GM19351 (cell line): ENCODE results near the gene NECTIN3.

Experiments used
- ATAC-seq: cut with Tn5 transposase; IDR thresholded peaks from one replicate; pipeline ENCODE4 v1.9.1; 2021; ENCODE audit warnings: mild to moderate bottlenecking, moderate library complexity; ENCODE audit not compliant: unreplicated experiment

Gene NECTIN3, protein sequence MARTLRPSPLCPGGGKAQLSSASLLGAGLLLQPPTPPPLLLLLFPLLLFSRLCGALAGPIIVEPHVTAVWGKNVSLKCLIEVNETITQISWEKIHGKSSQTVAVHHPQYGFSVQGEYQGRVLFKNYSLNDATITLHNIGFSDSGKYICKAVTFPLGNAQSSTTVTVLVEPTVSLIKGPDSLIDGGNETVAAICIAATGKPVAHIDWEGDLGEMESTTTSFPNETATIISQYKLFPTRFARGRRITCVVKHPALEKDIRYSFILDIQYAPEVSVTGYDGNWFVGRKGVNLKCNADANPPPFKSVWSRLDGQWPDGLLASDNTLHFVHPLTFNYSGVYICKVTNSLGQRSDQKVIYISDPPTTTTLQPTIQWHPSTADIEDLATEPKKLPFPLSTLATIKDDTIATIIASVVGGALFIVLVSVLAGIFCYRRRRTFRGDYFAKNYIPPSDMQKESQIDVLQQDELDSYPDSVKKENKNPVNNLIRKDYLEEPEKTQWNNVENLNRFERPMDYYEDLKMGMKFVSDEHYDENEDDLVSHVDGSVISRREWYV

DNA sequence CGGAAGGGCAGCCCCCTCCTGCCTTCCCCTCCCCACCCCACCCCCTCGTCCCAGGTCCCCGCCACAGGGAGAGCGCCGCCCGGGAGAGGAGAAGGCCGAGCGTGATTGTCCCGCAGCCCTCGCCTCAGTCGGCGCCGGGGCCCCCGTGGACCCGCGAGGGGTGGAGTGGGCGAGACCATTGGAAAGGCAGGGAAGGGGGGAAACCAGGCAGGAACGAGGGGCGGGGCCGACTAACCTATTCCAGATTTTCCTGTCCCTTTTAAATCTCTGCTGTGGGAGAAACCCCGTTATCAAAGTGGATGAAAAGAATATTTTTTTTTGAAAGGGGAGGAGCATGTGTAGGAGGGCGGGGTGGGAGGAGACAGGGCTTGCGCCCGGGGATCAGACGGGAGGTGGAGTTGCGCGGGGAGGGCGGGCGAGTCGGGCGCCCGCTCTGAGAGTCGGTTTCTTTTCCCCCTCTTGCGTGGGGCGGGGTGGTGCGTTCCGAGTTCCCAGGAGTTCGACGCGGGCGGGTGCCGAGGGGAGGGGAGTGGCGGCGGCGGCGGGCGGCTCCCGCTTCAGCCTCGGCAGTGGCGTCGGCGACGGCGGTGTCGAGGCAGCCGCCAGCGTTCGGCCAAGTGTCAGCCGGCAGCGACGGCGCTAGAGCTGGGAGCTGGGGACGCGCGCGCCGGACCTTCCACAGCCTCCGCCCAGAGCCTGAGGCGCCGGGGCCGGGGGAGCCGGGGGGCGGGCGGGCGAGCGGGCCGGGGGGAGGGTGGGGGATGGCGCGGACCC is at the start of gene NECTIN3:
Gene NECTIN3 (plus strand): TSS at position 560 of the 774 bp plus-strand sequence. CDS start 202 bp downstream, at position 762.
- ATAC-seq, result peak; percentile 83

DNA sequence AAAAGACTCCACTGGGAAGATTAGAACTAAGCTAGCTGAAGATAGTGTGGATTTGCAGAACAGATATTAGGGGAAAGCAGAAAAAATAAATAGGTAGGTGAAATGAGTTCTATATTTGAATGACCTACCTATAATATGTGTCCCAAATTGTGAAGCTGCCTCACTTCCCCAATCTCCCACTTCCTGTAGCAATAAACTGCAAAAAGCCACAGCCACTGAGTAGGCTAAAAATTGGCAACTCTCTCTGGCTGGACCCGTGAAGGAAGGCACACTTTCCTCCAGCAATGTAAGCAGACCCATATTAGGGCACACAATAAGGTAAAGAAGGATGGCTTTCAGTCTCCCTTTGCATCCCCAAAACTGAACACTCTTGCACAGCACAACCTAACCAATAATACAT is 43.7 kb upstream of the NECTIN3 start:
- ATAC-seq, result no peak

DNA sequence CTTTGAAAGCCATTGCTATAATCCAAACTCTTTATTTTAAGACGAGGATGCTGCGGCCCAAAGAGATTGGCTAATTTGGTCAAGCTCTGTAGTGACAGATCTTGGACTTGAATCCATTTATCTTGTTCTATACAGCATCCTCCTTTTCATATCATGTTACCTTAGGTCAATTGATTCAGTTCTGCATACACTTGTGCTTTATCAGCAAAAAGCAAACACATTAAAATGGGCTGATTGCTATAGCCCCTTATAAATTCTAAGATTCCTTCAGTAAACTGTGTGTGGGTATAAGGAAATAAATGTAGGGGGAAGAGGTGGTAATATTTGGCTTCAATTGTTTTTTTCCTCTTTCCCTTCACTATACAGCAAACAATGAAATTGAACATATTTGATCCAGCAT is 40.1 kb upstream of the NECTIN3 start:
- ATAC-seq, result no peak

DNA sequence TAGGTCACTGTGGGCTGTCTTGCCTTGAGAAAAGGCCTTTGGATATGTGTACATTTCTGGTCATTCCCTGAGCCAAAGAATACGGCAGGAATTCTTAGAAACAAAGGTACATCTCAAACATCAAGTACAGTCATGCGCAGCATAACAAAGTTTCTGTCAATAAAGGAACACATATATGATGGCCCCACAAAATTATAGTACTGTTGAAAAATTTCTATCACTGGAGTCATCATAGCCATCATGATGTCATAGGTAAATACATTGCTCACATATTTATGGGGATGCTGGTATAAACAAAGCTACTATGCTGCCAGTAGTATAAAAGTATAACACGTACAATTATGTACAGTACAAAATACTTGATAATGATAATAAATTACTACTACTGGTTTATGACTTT is 38.9 kb upstream of the NECTIN3 start:
- ATAC-seq, result no peak

DNA sequence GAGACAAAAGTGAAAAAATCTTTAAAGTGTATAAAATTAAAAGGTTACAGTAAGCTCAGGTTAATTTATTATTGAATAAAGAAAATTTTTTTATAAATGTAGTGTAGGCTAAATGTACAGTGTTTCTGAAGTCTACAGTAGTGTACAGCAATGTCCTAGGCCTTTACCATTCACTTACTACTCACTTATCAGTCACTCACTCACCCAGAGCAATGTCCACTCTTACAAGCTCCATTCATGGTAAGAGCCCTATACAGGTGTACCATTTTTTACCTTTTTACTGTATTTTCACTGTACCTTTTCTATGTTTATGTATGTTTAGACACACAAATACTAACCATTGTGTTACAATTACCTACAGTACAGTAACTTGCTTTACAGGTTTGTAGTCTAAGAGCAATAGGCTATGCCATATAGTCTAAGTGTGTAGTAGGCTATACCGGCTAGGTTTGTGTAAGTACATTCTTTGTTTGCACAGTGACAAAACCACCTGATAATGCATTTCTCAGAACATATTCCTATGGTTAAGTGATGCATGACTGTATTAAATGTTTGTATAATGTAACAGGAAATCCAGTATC is 38.1 kb upstream of the NECTIN3 start:
- no peak for ATAC-seq

DNA sequence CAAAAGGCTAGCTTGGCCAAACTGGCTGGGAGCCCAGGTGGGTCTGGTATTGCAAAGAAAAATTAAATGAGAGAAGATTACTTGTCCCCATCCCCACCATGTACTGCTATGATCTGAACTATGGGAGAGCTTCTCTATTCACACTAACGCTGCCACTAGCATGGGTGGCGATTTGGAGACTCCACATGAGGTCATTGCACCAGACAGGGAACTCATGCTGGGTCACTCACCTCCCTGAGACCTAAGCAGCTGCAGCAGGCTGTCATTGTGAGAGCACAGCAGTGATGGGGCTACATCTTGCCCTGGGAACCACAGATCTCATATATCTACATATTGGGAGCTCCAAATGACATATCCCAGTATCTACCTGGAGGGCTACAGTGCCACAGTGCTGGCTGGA is 36.3 kb upstream of the NECTIN3 start:
- ATAC-seq, result peak; percentile 16

DNA sequence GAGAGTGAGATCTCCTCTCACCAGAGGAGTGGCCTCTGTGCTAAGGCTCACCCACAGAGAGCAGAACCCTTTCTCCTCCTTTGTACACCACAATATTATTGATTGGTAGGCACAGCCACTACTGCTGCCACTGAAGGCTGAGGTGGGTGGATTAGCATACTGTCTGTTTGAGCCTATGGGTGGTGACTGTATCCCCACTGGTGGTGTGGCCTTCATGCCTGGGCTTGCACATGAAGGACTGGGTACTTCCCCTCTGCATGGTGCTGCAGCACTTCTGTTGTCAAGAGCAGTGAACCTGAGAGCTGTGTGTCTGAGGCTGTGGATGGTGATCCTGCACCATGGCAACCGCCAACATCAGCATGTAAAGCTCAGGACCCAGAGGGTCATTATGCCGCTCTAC is 35.7 kb upstream of the NECTIN3 start:
- peak; percentile 56 for ATAC-seq

DNA sequence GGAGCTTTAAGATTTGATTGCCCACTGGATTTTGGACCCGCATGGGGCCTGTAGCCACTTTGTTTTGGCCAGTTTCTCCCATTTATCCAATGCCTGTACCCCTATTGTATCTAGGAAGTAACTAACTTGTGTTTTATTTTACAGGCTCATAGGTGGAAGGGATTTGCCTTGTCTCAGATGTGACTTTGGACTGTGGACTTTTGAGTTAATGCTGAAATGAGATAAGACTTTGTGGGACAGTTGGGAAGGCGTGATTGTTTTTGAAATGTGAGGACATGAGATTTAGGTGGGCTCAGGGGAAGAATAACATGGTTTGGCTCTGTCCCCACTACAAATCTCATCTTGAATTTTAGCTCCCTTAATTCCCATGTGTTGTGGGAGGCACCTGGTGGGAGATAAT is 30.7 kb upstream of the NECTIN3 start:
- no peak for ATAC-seq

DNA sequence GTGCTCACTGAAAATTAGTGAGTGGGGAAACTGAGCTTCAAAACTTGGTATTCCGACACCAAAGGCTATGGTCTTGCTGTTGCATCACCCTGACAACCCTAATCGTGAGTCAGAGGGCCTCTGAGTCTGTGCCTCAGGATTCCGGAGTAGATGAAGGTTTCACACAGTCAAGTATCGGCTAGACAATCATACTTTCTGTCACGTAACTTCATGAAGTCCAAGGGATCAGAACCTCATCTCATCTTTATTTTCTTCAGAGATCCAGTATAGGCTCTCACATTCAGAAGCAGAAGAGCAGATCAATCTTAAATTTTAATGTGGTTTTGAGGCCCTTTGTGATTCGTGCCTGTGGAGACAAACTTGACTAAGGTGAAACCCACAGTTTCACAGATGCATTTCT is 26.1 kb upstream of the NECTIN3 start:
- no peak for ATAC-seq

DNA sequence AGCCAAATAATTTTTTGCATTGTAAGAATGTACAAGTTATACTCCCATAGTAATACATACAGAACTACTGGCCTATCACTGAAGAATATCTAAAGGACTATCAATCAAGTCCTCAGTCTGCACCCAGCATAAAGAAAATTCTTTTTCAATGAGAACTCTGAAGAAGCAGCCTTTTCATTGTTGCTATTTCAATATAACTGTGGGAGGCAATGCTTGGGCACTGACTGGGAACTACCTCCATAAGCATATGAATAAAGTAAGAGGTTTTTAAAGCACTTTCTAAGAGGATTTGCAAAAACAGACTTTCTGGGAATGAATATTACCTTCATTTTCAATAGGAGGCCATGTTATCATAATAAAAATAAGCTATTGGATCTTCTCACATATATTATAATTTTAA is 24.6 kb upstream of the NECTIN3 start:
- ATAC-seq, result no peak

DNA sequence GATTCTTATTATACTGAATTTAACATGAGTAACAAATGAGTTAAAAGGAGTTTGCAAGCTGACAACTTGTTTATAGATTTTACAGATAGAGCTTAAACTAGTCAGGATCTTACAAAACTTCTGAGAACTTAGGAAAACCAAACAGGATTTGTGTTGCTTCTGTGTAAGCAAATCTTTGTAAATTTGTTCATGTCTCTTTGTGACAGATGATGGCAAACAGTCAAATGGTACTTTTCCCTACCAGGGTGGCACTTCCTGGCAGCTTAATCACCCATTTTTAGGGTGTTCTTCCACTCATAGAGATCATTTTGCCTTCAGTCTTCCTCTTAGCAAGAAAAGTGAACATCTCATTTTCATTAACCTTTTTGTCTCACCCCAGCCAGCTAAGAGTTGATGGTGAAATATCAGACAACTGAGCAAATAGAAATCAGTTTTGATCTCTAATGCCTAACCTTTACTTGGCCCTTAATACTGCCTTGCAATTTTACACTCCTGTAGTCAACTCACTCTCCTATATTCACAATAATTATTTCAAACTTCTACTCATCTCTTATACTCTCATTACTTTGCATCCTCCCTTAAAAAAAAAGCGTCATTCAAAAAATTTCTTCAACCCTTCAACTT is 23.7 kb upstream of the NECTIN3 start:
- no peak for ATAC-seq

DNA sequence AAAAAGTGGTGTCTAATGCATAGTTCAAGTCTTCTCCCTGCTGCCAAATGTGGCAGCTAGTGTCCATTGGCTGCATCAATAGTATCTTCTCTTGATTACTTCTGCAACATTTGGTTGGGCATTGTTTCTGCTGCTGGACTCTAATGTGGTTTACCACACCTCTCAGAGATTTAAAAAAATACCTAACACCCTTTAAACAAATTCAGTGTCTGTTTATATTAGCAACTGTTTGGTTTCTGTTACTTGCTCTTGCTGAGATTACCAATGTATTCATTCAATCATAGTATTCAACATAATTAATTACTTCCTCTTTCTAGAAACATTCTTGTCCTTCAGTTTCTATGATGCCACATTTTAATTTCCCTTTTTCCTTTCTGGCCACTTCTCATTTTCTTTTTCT is 20.3 kb upstream of the NECTIN3 start:
- ATAC-seq, result no peak

DNA sequence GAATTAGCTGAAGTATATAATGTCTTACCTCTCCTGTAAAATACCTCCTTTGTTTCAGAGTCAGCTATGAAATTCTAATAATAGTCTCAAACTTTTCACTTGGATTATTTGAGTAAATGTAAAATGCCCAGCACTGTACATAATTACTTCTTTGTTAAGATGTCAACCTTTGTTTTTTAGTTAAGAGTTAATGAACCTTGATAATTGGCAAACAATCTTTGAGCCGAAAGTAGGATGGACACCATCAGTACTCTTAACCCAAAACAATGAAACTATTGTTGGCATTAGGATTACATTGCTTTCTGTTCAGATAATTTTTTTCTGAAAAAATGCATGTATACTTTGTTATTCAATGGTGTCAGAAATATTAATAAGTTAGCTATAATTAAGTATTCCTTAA is 3.0 kb upstream of the NECTIN3 start:
- ATAC-seq, result no peak

DNA sequence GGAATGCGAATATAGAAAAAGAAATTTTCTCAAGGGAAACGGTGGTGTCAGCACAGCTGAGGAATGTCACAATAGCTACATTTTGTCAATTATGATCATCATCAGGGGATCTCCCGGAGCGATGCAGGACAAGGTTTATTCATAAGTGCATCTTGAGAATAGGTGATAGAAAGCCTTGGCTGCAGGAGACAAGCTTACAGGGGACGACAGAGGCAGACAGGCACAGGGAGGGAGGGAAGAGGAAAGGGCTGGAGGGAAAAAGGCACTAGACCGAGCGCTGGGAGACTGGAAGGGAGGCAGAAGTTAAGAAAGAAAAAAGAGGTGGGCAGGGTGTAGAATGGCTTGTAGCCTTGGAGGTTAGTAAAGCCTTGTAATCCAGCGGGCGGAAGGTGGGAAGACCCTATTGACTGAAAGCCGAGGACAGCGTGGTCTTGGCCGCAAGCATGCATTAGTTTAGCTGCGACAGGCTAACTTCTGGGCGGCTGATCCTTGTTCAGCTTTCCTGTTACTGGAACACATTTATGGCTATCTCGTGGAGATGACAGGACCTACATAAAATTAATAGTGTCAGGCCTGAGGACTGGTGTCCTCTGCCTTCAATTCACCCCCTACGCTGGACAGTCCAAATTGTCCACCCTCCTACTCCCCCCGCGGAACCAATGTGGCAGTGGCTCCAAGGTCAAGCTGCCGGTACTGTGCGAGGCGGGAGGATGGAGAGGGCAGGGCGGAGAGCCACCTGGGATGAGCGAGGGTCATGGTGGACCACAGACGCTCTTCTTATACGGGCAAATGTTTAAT is 1.4 kb upstream of the NECTIN3 start:
- no peak for ATAC-seq

DNA sequence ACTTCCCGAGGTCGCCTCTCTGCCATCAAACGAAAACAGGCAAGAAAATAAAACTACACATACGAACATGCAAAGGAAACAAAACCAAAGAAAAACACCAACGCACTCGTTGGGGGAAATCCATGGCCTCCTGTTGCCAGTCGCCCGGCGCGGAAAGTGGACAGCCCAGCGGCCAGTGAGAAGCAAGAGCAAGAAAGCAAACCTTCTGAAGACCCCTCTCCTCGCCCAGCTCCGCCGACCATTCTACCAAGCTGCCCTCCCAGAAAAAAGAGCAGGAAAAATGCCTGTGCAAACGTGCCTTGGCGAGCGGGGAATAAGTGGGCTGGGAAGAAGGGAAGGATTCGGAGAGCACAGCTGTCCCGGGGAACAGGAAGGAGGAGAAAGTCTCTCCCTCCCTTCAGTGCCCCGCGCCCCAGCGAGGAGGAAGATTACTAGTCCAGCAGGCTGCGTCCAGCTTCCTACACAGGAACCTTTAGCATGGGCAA is 802 bp upstream of the NECTIN3 start:
- ATAC-seq, result no peak

DNA sequence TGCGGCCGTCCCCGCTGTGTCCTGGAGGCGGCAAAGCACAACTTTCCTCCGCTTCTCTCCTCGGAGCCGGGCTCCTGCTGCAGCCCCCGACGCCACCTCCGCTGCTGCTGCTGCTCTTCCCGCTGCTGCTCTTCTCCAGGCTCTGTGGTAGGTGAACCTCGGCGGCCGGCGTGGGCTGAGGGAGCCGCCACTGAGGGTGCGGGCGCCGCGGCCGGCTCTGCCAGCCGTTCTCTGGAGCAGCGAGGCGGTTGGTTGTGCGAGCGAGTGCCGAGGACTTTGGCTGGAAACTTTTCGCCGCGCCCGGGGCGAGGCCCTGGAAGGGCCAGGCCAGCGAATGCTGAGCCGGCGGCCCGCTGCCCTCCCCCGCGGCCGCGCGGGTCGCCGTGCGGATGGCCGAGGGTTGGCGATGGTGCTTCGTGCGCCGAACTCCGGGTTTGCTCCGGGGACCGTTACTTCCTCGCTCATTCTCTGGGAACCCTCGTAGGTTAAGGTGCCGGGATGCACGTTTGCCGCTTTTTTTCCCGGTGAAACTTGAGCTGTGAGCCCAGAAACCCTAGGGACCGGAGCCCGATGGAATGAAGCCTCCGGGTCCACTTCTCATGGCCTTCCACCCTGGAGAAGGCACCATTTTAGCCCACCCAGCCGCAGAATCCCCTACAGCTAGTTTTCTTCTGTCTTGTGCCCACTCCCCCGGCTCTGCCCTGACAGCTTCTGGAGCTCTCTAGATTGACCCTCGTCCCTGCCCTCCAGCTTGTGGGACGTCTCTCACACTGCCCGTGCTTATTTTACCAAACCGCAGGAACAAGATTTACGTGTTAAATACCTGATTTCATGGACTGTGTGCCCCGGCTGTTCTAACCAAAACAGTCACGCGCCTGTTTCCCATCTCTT is 660 bp downstream of the NECTIN3 start:
- peak; percentile 34 for ATAC-seq

DNA sequence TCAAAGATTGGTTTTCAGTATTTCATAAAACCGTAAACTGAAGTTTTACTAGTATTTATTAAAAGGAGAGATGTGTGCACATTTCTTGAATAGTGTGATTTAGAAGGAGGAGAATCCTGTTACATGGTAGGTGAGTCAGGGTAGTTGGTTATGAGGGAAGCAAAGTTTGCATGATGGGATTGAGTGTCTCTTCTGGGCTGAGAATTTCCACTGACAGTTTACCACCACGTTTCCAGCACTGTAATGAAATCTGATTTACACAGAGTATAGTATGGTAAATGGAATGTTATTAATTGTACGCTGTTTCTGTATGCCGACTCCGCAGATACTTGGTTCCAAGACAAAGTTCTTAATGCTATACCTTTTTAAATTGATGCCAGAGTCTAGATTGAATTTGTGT is 1.6 kb downstream of the NECTIN3 start:
- ATAC-seq, result no peak

DNA sequence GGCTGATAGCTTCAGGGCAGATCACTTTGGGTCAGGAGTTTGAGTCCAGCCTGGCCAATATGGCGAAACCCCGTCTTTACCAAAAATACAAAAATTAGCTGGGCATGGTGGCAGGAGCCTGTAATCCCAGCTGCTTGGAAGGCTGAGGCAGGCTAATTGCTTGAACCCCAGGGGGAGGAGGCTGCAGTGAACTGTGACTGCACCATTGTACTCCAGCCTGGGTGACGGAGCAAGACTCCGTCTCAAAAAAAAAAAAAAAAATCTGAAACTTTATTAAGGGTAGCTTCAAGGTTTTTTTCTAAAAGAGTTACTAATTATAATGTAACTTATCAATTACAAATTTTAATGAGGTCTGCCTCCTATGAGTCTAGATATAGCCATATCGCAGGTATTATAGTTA is 5.1 kb downstream of the NECTIN3 start:
- no peak for ATAC-seq

DNA sequence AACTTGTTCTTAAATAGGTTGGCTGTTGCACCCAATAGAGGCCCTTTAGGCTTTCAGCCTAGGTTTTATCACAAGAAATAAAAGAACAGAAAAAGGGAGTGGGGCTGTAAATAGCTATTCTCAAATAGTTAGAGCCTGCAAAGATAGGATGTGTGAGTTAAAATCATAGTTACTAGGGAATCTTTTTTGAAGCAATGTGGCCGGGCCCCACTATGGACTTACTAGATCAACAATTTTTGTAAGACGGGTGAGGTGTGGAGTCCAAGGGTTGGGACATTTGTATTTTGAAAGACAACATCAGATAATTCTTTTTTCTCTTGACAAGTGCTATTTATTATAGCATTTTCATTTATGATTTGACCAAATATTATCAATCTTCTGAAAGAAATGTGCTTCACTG is 5.8 kb downstream of the NECTIN3 start:
- ATAC-seq, result no peak
